ENCODE data around the gene CTR9.
A peak's percentile ranks its signal among the peaks of the same experiment; 100 is the strongest.

Gene CTR9

DNA sequence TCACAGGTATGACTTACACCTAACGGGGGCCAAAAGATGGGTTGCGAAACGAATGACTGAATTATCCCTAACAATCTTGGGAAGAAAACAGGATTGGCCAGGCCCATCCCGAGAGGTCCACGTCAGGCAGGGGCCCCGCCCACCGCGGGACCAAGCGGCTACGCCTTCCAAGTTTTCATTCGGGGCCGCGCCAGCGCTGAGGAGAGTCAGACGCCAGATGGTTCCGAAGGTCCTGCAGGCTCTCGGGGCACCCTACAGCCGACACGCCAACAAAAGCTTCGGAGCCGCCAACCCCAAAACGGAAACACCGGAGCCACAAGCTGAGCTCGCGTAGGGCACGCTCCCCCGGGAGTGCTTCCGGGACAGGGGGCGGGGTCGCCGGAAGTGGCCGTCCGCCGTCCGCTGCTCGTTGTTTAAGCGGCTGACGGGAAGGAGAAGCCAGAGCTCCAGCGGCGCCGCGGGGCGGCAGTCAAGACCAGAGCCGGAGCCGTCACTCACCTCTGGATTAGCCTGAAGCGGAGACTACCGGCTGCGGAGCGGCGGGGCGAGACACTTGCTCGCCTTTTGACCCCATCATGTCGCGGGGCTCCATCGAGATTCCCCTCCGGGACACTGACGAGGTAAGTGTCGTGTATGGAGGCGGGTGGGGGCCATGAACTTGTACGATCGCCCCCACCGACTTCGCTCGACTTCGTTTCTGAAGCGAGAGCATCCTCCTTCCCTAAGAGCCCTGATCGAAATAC lies at the start of gene CTR9:
CTR9 (plus strand) TSS at position 409 of the 743 bp plus-strand sequence; CDS start at position 576, 167 bp downstream.
- DNase-seq, result peak; percentile 66

DNA sequence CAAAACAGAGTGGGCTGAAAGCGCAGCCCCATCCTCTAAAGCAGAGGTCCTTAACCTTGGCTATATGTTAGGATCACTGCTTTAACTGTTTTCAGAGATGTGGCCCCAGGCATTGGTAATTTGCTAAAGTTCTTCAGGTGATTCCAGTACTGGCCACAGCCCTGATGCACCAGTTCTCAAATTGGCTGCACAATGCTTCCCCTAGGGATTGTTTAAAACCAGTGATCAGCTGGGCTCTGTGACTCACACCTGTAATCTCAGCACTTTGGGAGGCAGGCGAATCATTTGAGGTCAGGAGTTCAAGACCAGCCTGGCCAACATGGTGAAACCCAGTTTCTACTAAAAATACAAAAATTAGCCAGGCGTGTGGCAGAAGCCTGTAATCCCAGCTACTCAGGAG lies 49.1 kb upstream of the CTR9 start:
- DNase-seq, result no peak

DNA sequence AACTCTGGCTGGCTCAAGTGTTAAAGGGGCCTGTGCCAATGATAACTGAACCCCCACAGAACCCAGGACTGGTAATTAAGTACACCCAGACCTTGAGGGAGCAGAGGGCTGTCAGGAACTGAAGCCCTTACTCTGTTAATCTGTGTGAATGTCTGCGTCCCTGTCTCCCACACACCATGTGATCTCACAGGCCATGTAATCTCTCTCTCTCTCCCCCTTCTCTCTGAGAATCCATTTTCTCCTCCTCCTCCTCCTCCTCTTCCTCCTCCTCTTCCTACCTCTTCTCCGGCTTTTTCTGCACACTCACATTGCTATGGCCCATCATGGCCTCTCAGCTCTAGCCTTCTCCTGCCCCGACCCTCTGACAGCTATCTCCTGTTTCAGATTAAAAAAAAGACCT lies 42.9 kb upstream of the CTR9 start:
- no peak for DNase-seq

DNA sequence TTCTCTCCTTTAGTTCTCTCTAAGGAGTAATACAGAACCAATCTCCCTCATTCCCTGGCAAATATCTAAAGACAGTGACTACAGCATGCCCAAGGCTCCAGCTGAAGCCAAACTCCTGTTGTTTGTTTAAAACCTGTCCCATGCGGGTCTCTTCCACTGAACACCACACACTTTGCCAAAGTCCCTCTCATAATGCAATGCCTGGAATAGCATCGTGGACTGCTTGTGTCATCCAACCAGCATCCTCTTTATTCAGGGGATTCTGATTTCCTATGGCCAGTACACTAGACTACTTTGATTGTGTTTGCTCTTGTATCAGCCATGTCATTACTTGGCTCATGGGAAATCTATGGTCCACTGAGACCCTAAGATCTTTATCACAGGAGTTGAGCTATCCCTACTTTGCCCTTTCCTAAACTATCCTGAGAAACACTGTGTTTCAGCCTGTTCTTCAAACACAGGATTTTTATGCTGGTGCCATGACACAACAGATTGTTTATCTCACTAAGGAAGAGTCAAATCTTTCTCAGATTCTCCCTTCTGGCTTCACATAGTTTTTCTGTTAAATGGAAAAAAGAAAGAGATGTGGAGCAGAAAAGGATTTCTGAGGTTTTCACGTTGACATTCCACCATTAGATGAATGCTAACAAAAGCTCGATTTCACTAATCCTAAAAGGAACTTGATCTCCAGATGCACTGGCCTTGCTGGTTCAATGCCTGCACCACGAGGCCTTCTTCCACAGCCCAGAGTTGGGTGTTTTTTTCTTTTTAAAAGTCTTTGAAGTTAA lies 41.6 kb upstream of the CTR9 start:
- no peak for DNase-seq

DNA sequence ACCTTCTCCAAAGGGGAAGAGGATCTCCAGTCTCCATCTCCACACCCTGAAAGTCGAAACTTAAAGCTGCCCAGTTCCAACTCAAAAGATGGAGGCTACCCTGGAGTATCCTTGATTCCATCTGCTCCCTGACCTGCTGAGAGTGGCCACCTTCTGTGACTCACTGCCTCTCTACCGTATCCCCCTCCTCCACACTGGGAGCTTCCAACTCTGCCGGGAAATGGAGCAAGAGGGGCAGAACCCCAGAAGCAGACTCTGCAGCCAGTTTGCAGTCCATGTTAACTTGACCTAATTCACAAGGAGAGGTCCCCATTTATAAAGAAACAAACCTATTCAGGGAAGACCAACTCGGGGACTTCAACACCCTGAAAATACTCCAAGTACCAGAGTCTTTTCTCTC lies 35.5 kb upstream of the CTR9 start:
- no peak for DNase-seq

DNA sequence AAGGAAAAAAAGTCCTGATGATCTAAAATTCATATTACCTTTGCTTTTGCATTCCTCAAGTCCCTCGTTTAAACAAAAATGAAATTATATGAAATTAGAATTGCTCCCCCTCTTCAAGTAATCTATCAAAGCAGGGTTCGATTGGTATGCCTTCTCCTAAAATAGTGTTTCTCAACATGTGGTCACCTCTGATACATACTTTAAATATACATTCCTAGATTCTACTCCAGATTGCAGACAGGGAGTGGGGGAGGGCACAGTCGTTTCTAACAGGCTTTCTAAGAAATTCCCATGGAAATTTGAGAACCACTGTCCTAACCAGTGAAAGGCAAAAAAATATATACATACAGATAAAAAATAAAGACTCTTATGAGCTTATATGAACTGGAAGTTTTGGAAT lies 34.9 kb upstream of the CTR9 start:
- no peak for DNase-seq

DNA sequence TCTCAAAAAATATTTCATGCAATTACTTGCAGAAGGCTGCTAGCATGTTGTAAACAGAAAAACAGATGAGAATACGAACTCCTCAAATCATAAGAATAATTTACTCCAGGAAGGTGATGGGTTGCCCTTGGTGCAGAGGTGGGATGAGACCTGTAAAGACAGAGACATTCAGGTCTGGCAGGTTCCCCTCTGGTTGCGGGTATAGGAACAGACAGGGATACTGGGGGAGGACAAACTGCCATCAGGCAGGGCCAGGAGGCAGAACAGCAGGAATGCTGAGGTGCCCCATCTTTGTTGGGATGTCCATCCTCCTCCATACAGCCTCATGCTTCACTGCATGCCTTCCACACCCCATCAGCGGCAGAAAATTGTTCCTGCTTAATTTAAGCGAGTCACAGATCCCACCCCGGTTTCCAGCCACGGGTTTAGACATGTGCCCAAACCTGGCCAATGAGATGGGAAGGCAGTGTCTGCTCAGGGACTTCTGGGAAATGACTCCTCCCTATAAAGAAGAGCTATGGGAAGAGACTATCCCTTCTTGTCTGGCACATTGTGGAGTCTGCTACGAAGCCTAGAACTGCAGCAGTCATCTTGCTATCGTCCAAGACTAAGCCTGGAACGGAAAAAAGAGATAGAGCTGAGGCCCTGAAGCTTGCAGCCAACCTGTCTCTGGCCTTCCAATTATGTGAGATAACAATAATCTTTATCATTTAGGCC lies 34.3 kb upstream of the CTR9 start:
- DNase-seq, result no peak

DNA sequence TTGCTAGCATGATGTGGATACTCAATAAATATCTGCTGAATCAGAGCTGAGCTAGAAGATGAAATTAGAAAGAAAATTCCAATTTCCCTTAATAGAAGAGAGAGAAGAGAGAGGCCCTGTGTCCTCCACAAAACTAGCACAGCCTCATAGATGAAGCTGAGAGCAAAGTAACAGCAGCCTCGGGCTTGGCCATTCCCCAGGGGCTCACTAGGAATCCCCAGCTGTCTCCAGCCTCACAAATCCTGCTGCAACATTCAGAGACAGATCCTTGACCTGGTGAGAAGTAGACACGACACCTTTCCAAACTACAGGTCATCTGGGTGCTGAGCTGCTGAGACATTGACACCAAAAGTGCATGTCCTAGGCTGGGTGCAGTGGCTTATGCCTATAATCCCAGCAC lies 31.4 kb upstream of the CTR9 start:
- DNase-seq, result no peak

DNA sequence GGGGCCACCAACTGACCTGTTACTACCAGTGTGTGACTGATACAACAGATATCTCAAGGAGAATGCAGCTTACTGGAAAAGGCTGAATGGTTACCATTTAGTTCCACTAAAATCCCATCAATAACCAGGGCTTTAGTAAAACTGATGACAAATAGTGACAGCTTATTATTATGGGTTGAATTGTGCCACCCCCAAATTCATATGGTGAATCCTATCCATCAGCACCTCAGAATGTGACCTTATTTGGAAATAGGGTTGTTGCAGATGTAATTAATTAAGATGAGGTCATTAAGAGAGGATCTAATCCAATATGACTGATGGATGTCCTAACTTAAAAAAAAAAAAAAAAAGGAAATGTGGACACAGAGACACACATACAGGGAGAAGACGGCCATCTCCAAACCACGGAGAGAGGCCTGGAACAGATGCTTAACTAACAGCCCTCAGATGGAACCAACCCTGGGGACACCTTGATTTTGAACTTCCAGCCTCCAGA lies 30.1 kb upstream of the CTR9 start:
- no peak for DNase-seq

DNA sequence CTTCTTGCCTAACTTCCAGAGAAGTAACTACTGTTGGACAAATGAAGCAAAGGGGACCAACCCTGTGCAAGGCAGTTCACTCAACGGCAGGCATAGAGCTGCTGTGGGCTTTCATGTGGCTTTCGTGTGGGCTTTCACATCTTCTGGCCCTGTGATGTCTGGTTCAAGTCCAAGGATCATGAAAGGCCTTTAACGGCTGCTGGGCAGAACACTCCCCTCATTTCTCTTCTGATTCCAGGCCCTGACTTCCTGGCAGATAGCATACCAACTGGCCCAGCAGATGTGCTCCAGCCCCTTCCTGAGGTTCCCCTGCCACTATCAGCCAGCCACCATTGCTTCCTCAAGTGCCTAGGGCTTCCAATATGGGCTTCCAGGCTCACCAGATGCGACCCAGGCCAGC lies 28.7 kb upstream of the CTR9 start:
- DNase-seq, result no peak

DNA sequence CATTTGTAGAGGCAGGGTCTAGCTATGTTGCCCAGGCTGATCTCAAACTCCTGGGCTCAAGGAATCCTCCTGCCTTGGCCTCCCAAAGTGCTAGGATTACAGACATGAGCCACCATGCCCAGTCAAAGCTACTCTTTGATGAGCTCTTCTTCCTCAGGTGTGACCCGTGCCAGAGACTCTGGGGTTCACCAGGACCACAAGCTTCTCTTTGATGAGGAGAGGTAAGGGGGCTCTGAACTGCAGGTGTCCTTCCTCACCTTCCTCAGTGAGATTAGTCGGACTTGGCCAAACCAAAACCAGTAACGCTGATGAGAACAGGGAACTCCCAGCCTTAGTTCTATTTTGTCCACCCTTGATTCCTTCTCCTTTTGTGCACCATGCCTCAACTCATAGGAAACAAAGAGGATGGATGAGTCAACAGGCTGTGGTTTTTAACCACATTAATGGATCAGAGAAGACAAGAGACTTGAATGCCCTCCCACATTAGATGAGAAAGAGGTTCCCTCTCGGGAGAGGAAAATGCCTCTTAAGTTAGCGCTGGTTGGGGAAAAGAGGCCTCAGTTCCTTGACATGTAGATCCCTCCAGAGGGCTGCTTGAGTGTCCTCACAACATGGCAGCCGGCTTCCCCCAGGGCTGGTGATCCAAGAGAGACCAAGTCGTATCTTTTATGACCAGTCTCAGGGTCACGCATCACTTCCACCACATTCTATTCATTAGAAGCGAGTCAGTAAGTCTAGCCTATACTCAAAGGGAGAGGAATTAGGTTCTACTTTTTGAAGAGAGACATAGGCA lies 25.7 kb upstream of the CTR9 start:
- DNase-seq, result no peak

DNA sequence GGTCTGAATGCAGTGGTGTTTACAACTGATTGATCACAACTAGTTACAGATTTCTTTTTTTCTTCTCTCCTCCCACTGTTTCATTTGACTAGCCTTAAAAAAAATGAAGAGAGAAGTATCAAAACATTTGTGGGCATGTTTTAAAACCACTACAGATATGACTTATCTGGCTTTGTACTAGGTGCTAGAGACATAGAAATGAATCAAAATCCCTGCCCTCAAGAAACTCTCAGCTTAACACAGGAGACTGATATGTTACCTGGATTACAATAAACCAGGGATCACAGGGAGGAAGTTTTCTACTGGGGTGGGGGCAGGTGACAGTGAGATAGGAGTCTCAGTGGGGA lies 25.2 kb upstream of the CTR9 start:
- DNase-seq, result no peak

DNA sequence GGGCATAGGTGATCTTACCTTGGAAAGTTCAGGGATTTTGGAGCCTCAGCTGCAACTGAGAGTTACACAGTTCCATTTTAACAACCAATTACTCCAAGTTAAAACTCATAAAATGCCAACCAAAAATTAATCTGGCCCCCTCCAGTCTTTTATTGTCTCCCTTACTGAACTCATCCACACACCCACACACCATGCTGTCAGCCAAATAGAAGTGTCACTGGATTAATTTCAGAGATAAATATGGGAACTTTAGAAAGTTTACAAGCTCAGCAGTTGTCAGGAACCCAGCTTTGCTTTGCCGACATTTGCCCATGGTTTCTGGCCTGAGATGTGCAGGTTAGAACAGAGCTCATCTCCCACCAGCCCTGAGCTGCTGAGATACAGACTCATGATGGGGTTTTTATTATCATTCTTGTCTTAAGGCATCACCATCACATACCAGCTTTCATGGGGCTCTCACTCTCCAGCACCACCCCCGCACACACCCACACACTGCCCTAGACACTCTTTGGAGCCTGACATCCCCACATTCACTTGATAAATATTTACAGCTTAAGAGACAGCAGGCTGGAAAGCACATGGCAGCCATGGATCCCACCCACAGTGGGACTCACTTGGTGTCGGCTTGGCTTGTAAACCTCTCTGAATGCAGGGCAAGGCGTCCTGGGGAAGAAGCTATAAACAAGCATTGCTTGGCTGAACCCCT lies 23.7 kb upstream of the CTR9 start:
- no peak for DNase-seq

DNA sequence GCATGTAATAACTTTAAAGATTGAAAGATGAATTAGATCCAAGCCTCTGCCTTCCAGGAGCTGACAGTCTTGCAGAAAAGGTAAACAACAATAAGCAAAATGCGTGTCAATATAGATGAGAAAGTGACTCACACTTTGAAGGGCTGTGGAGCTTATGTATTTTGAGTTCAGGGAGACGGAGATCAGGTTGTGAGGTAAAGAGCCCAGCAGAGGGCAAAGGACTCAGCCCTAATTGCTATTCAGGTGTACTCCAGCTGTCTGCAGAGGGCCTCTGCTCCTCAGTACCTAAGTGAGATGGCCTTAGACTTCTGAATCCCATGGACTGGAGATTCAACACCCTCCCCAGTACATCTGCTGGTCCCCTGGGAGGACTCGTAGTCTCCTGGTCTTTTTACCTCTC lies 22.9 kb upstream of the CTR9 start:
- no peak for DNase-seq

DNA sequence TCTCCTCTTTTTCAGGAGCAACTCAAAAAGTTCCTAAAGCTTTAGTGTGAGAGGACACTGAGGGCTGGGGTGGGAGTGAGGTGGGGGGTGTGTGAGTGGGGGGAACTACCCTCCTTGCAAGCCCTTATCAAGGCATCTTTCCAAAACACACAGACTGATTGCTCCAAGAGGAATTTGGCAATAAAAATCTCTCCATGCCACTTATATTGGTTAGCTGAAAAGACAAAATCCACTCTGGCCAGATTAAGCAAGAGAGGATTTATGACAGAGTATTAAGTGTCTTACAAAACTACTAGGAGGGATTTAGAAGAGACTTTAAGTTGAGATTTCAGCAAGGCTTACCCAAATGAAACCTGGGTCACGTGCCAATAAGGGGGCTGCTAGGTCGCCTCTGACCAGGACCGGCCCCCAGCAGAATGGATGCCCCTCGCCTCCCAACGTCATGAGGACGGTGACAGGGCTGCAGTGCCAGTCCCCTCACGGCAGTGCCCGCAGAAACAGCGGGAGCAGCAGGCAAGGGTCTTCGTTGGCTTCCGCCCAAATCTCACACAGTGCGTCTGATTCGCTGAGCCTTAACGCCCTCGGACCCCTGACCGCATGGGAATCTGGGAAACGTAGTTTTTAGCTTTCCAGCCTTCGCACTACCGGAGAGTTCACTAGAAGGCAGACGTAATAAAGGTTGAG lies 22.1 kb upstream of the CTR9 start:
- DNase-seq, result no peak

DNA sequence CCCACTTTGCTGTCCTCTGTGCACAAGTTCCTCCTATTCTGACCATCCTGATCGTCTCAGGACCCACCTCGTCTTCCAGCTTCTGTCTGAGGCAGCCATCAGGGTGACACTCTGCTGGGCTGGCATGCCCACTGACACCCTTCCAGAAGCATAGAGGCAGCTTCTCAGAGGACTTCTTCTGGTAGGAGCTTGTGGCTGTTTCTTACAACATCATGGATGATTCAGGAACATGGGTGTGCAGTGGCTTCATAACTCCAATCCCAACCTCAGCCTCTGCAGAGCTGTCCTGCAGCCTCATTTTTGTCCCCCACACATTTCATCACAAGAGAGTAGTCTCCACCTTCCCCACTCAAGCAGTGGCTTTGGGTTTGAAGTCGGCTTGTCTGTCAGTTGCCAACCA lies 20.9 kb upstream of the CTR9 start:
- DNase-seq, result no peak

DNA sequence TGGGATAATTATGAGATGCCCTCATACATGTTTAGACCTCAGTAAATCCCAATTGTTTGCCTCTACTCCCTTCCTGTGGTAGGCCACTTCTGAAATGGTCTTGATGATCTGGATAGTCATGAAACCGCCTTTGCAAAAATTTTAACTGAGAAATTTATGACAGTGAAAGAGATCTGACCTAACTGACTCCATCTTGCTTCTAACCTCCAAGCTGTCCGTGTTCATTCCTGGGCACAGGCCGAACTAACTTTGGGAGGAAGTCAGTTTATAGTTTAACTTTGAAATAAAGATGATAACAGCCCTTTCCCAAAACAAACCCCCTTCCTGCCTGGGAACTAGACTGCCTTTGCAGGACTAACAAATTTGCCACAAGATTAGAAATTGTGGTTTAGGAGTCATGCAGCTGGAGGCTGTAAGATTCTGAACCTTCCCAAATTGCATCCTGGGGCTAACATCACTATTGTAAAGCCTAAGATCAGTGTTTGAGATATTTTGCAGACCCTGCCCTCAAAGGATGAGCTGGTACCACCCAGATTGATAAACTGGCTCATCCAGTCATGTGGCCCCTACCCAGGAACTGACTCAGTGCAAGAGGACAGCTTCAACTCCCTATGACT lies 19.9 kb upstream of the CTR9 start:
- no peak for DNase-seq

DNA sequence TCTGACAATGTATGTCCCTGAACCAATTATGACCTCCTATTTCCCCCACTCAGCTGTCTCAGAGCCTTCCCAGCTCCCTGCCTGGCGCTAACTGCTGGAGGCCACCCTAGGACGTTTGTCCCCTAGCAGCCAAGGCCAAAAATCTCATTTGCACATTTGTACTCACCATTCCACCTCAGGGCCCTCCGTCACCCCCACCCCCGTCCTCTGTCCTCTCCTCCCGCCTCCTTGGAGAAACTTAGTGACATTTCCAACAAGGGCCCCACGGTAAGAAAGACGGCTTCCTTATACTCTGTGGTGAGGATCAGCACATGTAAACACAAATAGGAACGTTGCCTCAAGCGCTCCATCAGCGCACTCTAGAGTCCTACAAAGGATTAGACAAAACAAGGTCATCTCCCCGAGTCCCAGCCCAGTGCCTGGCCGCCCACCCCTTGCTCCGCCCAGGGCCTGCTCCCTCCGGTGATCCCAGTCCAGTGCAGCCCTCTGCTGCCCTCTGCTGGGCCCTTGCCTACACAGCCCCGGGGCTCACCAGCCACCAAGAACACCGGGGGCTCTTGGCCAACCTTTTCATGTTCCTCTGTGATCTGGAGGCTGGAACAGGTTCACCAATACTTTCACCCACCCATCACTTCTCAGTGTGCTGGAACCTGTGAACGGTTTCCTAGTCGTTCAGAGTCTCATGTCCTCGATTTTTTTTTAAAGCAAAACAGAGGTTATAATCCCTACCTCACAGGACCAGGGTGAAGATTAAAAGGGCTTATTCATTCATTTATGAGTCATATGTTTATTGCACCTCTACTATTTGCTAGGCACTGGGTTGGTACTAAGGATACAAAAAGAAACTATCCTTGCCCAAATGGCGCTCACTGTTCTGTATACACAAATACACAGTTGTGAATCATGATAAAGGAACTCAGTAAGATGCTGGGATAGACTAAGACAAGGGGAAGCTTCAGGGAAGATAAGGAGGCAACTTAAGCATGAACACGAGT lies 15.3 kb upstream of the CTR9 start:
- DNase-seq, result peak; percentile 84

DNA sequence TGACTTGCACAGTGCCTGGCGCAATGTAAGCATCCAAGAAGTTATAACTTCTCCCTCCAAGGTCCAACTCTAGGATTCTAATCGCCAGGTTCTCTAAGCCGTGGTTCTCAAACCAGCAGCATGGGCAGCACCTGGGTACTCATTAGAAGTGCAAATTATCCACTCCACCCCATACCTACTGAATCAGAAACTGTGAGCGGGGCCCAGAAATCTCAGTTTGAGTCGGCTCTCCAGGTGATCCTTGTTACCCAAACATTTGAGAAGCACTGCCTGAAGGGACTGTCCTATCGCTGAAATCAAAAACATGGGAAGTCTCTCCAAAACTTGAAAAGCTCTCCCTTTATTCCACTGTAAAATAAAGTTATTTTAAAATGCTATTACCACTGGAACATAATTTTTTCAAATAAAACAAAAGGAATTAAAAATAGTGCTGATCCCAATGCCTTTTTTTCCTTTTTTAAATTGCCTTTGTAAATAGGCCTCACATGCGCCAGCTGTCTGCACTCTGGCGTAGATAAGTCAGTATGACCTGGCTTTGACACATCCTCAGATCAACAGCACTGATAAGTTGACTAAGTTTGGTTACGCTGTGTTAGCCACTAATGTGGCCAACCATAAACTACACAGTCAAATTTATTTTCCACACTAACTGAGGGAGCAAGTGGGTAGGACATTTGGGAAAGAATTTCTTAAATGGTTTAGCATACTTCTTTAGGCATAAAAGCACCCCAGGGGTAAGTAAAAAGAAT lies 8.4 kb upstream of the CTR9 start:
- DNase-seq, result no peak
